Measurements from ENCODE around the gene GCNA.
"Not testable (repeated sequence)": the region's sequence is repeated elsewhere in the genome, so short reads cannot be mapped to it uniquely, and the experiment has no call there.

Gene GCNA

DNA sequence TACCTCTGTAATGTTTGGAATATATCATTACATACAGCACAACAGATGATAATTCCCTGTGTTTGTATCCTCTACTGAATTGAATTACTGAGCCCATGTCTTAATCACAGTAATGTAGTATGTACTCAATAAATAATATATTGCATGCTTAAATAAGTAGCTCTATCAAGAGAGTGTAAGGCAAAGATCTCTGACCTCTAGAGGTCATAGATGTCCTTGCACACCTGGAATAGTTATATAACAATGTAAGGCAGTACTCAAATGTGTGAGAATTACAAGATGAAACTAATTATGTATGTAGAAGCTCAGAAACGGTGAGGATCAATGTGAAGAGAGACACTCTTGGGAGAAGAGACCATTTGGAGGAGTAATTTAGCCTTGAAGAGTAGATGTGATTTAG lies 14.3 kb upstream of the GCNA start:
- H2AFZ ChIP-seq (ENCODE audit: low read depth, low read length) = no peak overlapping the region
- no peaks in the 10 kb centered on the region for H3K9me3 ChIP-seq (ENCODE audit: insufficient read depth, low read length, severe bottlenecking)
- no peaks in the 10 kb centered on the region for H3K4me1 ChIP-seq (ENCODE audit: insufficient read depth, low read length)
- peaks cover 92% of the 10 kb centered on the region for H3K36me3 ChIP-seq (ENCODE audit: insufficient read depth, low read length)
- H3K4me2 ChIP-seq (ENCODE audit: insufficient read depth, low read length) = no peak overlapping the region
- TF ChIP-seq, protein P1, sequence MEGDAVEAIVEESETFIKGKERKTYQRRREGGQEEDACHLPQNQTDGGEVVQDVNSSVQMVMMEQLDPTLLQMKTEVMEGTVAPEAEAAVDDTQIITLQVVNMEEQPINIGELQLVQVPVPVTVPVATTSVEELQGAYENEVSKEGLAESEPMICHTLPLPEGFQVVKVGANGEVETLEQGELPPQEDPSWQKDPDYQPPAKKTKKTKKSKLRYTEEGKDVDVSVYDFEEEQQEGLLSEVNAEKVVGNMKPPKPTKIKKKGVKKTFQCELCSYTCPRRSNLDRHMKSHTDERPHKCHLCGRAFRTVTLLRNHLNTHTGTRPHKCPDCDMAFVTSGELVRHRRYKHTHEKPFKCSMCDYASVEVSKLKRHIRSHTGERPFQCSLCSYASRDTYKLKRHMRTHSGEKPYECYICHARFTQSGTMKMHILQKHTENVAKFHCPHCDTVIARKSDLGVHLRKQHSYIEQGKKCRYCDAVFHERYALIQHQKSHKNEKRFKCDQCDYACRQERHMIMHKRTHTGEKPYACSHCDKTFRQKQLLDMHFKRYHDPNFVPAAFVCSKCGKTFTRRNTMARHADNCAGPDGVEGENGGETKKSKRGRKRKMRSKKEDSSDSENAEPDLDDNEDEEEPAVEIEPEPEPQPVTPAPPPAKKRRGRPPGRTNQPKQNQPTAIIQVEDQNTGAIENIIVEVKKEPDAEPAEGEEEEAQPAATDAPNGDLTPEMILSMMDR (IDR thresholded peaks at IDR 0.05; ENCODE audit: borderline replicate concordance, extremely low read depth, low read length, poor library complexity, severe bottlenecking) = no peak
- TF ChIP-seq EZH2 (IDR thresholded peaks at IDR 0.05; ENCODE audit: borderline replicate concordance, low read depth, low read length, severe bottlenecking) = no peak
- ATAC-seq (ENCODE audit: insufficient read depth, low read depth) (0 out of 3 replicates have a peak, but pooled peaks have one; percentile 42), DNase-seq (no peak)
- no peaks in the 10 kb centered on the region; the same call in 1 of the 2 replicates for H4K20me1 ChIP-seq (ENCODE audit: insufficient read depth, low read length)
- H3K79me2 ChIP-seq (ENCODE audit: insufficient read depth, low read length) = peaks cover 13% of the 10 kb centered on the region; the same call in 1 of the 2 replicates
- H3K27me3 ChIP-seq (ENCODE audit: insufficient read depth, low read length, poor library complexity) = no peaks in the 10 kb centered on the region
- H3K4me3 ChIP-seq (ENCODE audit: low read depth in 1 of 2, low read length in 2 of 2) = no peak overlapping the region
- H3K27ac ChIP-seq (ENCODE audit: low read length) = no peak overlapping the region
- no peak overlapping the region for H3K9ac ChIP-seq (ENCODE audit: low read depth, low read length)

DNA sequence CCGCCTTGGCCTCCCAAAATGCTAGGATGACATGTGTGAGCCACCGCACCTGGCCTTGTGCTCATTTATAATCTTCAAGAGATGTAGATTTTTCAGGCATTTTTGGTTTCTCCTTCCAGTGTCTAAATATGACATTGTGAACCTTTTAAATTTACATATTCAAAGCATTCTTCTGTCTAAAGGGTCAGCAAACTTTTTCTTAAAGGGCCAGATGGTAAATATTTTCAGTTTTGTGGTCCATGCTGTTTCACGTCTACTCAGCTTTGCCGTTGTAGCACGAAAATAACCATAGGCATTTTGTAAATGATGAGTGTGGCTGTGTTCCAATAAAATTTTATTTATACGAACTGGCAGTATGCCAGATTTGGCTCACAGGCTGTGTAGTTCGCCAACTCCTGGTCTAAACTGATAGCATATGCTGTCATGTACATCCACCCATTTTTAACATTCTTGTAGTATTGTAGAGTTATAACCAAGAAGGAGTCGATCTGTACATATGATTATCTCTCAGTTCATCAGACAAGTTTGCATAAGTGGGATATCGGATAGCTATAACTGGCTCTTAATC lies 12.7 kb upstream of the GCNA start:
- no peaks in the 10 kb centered on the region for H3K27me3 ChIP-seq (ENCODE audit: insufficient read depth, low read length, poor library complexity)
- H3K4me2 ChIP-seq (ENCODE audit: insufficient read depth, low read length) = no peak overlapping the region
- no peaks in the 10 kb centered on the region for H3K9me3 ChIP-seq (ENCODE audit: insufficient read depth, low read length, severe bottlenecking)
- peaks cover 13% of the 10 kb centered on the region; the same call in 1 of the 2 replicates for H3K79me2 ChIP-seq (ENCODE audit: insufficient read depth, low read length)
- H4K20me1 ChIP-seq (ENCODE audit: insufficient read depth, low read length) = no peaks in the 10 kb centered on the region; the same call in 1 of the 2 replicates
- no peak overlapping the region for H2AFZ ChIP-seq (ENCODE audit: low read depth, low read length)
- DNase-seq (no peak), ATAC-seq (ENCODE audit: insufficient read depth, low read depth) (no peak)
- peaks cover 83% of the 10 kb centered on the region for H3K36me3 ChIP-seq (ENCODE audit: insufficient read depth, low read length)
- H3K27ac ChIP-seq (ENCODE audit: low read length) = no peak overlapping the region
- TF ChIP-seq, protein P1 (IDR thresholded peaks at IDR 0.05; ENCODE audit: borderline replicate concordance, extremely low read depth, low read length, poor library complexity, severe bottlenecking) = no peak
- TF ChIP-seq EZH2 (IDR thresholded peaks at IDR 0.05; ENCODE audit: borderline replicate concordance, low read depth, low read length, severe bottlenecking) = no peak
- no peak overlapping the region for H3K9ac ChIP-seq (ENCODE audit: low read depth, low read length)
- H3K4me1 ChIP-seq (ENCODE audit: insufficient read depth, low read length) = no peaks in the 10 kb centered on the region
- H3K4me3 ChIP-seq (ENCODE audit: low read depth in 1 of 2, low read length in 2 of 2) = no peak overlapping the region

DNA sequence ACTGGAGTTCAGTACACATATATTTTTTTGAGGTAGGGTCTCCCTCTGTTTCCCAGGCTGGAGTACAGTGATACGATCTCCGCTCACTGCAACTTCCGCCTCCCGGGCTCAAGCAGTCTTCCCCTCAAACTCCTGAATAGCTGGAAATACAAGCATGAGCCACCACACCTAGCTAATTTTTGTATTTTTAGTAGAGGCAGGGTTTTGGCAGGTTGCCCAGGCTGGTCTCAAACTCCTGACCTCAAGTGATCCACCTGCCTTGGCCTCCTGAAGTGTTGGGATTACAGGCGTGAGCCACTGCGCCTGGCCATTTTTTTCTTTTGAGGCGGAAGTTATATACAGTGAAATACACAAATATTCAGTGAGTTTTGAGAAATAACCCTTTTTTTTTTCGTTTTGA lies 6.8 kb upstream of the GCNA start:
- ATAC-seq (ENCODE audit: insufficient read depth, low read depth) = not testable (repeated sequence)

DNA sequence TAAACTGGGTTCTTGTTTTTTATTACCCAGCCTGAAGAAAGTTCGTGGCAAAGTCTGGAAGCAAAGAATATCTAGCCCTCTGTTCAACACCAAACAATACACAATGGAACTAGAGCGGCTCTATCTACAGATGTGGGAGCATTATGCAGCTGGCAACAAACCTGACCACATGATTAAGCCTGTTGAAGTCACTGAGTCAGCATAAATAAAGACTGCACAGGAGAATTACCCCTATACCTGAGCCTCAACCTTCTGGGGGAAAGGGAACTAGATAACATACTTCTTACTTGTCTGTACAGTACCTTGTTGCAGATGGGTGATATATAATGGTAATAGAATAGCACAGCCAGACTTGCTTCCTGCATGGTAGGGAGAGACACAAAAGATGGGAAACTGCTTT lies 4.6 kb upstream of the GCNA start:
- ATAC-seq (ENCODE audit: insufficient read depth, low read depth) (peak; percentile 43; the same call in 1 of the 3 replicates), DNase-seq (no peak)
- Histone ChIP-seq H2AFZ (ENCODE audit: low read depth, low read length) (no peak overlapping the region), H3K4me3 (ENCODE audit: low read depth in 1 of 2, low read length in 2 of 2) (no peak overlapping the region), H3K9me3 (ENCODE audit: insufficient read depth, low read length, severe bottlenecking) (no peaks in the 10 kb centered on the region), H4K20me1 (ENCODE audit: insufficient read depth, low read length) (no peaks in the 10 kb centered on the region), H3K4me2 (ENCODE audit: insufficient read depth, low read length) (no peak overlapping the region), H3K27ac (ENCODE audit: low read length) (no peak overlapping the region), H3K27me3 (ENCODE audit: insufficient read depth, low read length, poor library complexity) (no peaks in the 10 kb centered on the region), H3K79me2 (ENCODE audit: insufficient read depth, low read length) (no peaks in the 10 kb centered on the region), H3K9ac (ENCODE audit: low read depth, low read length) (no peak overlapping the region), H3K4me1 (ENCODE audit: insufficient read depth, low read length) (no peaks in the 10 kb centered on the region), H3K36me3 (ENCODE audit: insufficient read depth, low read length) (peaks cover 69% of the 10 kb centered on the region)
- TF ChIP-seq EZH2 (IDR thresholded peaks at IDR 0.05; ENCODE audit: borderline replicate concordance, low read depth, low read length, severe bottlenecking) = no peak
- TF ChIP-seq, protein P1 (IDR thresholded peaks at IDR 0.05; ENCODE audit: borderline replicate concordance, extremely low read depth, low read length, poor library complexity, severe bottlenecking) = no peak

More for the DNA sequence above, 6.8 kb upstream of the GCNA start:
- not testable (repeated sequence) for H3K9me3 ChIP-seq (ENCODE audit: insufficient read depth, low read length, severe bottlenecking); H3K79me2 ChIP-seq (ENCODE audit: insufficient read depth, low read length); H3K27ac ChIP-seq (ENCODE audit: low read length); H2AFZ ChIP-seq (ENCODE audit: low read depth, low read length); H3K4me3 ChIP-seq (ENCODE audit: low read depth in 1 of 2, low read length in 2 of 2); H3K4me1 ChIP-seq (ENCODE audit: insufficient read depth, low read length); H4K20me1 ChIP-seq (ENCODE audit: insufficient read depth, low read length); H3K4me2 ChIP-seq (ENCODE audit: insufficient read depth, low read length); H3K9ac ChIP-seq (ENCODE audit: low read depth, low read length); H3K27me3 ChIP-seq (ENCODE audit: insufficient read depth, low read length, poor library complexity); DNase-seq
- peaks cover 81% of the 10 kb centered on the region for H3K36me3 ChIP-seq (ENCODE audit: insufficient read depth, low read length)
